Endothelial cell (in vitro differentiated cells): ENCODE data around the gene AHRR. TPM values are rescaled to one million over a fixed set of nuclear protein-coding genes. Genes with fewer than 3 reads are reported as not detected.

ENCODE experiments used
- DNase-seq: peaks from one replicate; pipeline ENCODE4 v3.0.0; 2021; ENCODE audit warnings: low spot score
- H3K27ac Mint-ChIP-seq: one replicate; pipeline ENCODE4 v1.8.0; 2021; ENCODE audit warnings: mixed read lengths, inconsistent platforms; ENCODE audit not compliant: unreplicated experiment
- H3K27me3 Mint-ChIP-seq: one replicate; pipeline ENCODE4 v1.8.0; 2021; ENCODE audit warnings: mild to moderate bottlenecking, moderate library complexity, mixed read lengths, inconsistent platforms; ENCODE audit not compliant: unreplicated experiment
- H3K36me3 Mint-ChIP-seq: one replicate; pipeline ENCODE4 v1.8.0; 2021; ENCODE audit warnings: mild to moderate bottlenecking, low read depth, mixed read lengths, inconsistent platforms; ENCODE audit not compliant: unreplicated experiment
- H3K4me1 Mint-ChIP-seq: one replicate; pipeline ENCODE4 v1.8.0; 2021; ENCODE audit warnings: mild to moderate bottlenecking, mixed read lengths, inconsistent platforms; ENCODE audit not compliant: unreplicated experiment
- H3K4me3 Mint-ChIP-seq: one replicate; pipeline ENCODE4 v1.8.0; 2021; ENCODE audit warnings: mild to moderate bottlenecking, mixed read lengths, inconsistent platforms; ENCODE audit not compliant: unreplicated experiment
- H3K9me3 Mint-ChIP-seq: one replicate; pipeline ENCODE4 v1.8.0; 2021; ENCODE audit warnings: mixed read lengths, inconsistent platforms; ENCODE audit not compliant: unreplicated experiment
- total RNA-seq: library from RNA; stranded (reverse); fragmentation: NEBNext Ultra II Directional; extraction: Animal tissue kit (Norgen Biotek cat#: 25700); gene quantifications from one replicate; pipeline ENCODE4 v1.2.1, GENCODE V29; 2021; ENCODE audit not compliant: unreplicated experiment
- TF ChIP-seq, protein P1 (sequence below): fragments of 200-600 bp; sonication (generic); IDR thresholded peaks from one replicate; pipeline ENCODE4 v1.5.0; 2021; ENCODE audit warnings: antibody characterized with exemption; ENCODE audit not compliant: unreplicated experiment

Gene AHRR
- total RNA-seq, 1 donor from 2014 or later: 8.7 TPM

DNA sequence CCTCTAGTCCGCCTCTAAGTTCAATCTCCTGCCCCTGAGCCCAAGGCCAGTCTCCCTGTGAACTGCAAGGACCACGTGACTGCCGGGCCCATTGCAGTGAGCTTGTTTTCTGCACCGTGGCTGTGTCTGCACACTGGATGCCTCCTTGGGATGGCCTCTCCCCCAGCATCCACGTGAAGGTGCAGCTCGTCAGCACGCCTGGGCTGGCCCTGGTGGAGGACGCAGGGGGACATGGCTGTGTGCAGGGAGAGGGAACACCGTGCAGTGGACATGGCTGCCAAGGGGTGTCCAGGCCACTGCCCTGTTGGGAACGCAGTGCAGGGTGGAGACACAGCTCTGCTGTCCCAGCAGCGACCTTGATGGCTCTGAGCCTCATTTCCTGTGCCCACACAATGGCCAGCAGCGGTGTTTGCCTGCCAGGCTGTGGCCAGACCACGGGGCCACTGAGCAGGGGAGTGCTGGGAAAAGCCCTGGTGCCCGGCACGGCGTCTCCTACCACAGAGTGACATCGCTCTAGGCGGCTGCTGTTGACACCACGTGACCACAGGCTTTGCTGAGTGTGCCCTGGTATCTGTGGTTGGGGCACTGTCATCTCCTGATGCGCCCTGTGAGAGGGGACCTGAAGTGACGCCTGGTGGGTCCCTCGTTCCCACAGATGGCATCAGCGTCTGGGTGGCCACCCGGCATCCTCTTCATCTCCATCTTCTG lies 94.6 kb downstream of the AHRR start:
- Mint-ChIP-seq H3K27me3 (peaks cover 8% of the 10 kb centered on the region), H3K36me3 (peaks cover 3% of the 10 kb centered on the region), H3K27ac (no peak overlapping the region), H3K4me1 (peaks cover 19% of the 10 kb centered on the region), H3K9me3 (no peaks in the 10 kb centered on the region), H3K4me3 (no peak overlapping the region)
- no peak for DNase-seq
- TF ChIP-seq, protein P1, sequence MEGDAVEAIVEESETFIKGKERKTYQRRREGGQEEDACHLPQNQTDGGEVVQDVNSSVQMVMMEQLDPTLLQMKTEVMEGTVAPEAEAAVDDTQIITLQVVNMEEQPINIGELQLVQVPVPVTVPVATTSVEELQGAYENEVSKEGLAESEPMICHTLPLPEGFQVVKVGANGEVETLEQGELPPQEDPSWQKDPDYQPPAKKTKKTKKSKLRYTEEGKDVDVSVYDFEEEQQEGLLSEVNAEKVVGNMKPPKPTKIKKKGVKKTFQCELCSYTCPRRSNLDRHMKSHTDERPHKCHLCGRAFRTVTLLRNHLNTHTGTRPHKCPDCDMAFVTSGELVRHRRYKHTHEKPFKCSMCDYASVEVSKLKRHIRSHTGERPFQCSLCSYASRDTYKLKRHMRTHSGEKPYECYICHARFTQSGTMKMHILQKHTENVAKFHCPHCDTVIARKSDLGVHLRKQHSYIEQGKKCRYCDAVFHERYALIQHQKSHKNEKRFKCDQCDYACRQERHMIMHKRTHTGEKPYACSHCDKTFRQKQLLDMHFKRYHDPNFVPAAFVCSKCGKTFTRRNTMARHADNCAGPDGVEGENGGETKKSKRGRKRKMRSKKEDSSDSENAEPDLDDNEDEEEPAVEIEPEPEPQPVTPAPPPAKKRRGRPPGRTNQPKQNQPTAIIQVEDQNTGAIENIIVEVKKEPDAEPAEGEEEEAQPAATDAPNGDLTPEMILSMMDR: no peak

DNA sequence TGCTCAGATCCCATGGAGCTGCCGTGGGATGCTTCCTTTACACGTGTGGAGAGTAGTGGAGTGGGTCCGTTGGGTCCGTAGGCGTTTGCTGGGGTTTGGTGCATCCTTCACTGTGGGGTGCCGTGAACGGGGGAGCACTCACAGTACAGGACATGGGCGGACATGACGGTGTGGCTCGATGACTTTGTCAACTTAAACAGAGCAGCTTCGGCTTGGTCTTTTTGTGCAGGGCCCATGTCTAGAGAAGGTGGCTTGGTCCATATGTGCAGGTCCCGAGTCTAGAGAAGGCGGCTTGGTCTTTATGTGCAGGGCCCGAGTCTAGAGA lies 95.1 kb downstream of the AHRR start:
- TF ChIP-seq, protein P1: no peak
- H3K27me3 Mint-ChIP-seq: peaks cover 8% of the 10 kb centered on the region
- peaks cover 3% of the 10 kb centered on the region for H3K36me3 Mint-ChIP-seq
- no peak for DNase-seq
- peaks cover 19% of the 10 kb centered on the region for H3K4me1 Mint-ChIP-seq
- H3K27ac Mint-ChIP-seq: no peak overlapping the region
- no peak overlapping the region for H3K4me3 Mint-ChIP-seq
- H3K9me3 Mint-ChIP-seq: no peaks in the 10 kb centered on the region

DNA sequence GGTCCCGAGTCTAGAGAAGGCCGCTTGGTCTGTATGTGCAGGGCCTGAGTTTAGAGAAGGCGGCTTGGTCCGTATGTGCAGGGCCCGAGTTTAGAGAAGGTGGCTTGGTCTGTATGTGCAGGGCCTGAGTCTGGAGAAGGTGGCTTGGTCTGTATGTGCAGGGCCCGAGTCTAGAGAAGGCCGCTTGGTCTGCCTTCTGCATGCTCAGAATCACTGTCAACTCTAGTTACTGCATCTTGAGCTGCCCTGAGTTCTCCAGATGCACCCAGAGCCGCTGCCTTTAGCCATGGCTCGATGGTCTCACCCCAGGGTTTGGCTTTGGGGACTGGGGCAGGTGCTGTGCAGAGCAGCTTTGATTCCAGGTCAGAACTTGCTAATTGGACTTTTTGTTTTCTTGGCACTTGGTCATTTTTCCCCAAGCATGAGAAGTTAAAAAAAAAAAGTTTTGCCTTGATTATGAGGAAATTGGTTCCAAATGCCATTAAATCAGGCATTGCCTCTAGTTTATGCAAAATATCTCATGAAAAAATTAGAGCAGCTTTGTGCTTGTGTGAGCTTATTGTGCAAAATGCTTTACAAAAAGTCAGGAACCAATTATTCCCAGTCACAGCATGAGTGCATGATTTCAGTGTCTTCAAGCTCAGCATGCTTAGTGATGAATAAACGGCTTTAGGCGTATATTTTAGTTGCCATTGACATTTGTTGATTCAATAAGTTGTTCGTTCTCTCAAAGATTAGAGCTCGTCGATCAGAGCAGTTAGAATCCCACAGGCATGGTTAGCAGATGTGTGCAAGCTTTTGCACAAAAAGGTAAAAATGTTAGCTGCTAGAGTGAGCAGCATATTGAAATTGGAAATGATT lies 96.0 kb downstream of the AHRR start:
- no peak overlapping the region for H3K27ac Mint-ChIP-seq
- DNase-seq: no peak
- peaks cover 3% of the 10 kb centered on the region for H3K36me3 Mint-ChIP-seq
- H3K4me1 Mint-ChIP-seq: peaks cover 19% of the 10 kb centered on the region
- TF ChIP-seq, protein P1: no peak
- no peaks in the 10 kb centered on the region for H3K9me3 Mint-ChIP-seq
- H3K4me3 Mint-ChIP-seq: no peak overlapping the region
- peaks cover 8% of the 10 kb centered on the region for H3K27me3 Mint-ChIP-seq

DNA sequence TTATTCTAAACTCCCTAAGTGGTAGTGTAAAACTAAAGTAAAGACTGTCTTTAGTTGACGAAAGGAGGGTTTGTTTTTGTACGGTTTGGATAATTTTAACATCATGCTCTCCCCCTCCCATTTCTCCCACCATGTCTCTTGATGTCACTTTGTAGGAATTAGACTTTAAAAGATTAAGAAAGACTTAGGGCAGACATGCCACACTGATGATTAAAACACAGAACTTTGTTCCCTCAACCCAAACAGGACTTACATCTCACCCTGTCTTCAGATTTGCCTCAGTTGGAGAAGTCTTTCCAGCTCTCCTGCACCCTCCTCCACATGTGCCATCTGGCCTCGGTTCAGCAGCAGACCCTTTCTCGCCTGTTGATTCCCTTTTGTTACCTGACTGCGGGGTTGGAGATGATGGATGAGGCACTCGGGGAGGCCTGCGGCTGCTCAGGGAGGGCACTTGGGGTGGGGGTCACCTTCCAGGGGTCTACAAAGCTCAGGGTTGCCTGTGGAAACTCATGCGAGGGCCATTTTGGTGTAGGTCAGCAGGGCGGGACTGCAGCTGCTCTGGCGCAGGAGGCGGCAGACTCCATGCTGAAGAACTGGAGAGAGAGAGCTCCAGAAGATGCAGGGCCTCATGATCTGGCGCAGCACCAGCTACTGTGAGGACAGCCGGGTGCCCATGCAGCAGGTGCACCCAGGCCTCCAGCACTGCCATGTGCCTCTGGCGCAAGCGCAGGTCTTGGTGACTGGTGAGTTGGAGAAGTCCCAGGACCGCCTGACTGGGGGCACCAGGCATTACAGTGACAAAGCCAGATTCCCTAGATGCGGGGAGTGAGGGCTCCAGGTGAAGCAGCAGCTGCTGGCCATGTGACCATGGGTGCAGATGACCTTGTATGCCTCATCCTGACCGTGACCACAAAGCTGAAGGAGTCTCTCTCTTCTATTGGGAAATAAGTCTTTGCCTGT lies 96.9 kb downstream of the AHRR start:
- Mint-ChIP-seq H3K4me1 (peaks cover 16% of the 10 kb centered on the region), H3K36me3 (peaks cover 6% of the 10 kb centered on the region), H3K4me3 (no peak overlapping the region), H3K27me3 (peaks cover 8% of the 10 kb centered on the region), H3K27ac (no peak overlapping the region), H3K9me3 (no peaks in the 10 kb centered on the region)
- TF ChIP-seq, protein P1: no peak
- no peak for DNase-seq
